Stimulated activated memory B cell treated with anti-CD40 and anti-IgM and Interleukin-4, amounts not matched to agents 10 μg/mL and 1 μg/mL and 100 μg/mL, for 72 hours (primary cell): ENCODE results near the gene AMPD3.
A peak's percentile ranks its signal among the peaks of the same experiment; 100 is the strongest.

Experiments used
- ATAC-seq: fragments of 150-1000 bp; cut with Tn5 transposase; 2 replicates; pipeline ENCODE4 v1.10.0; 2021
- H3K27ac Mint-ChIP-seq: one replicate; pipeline ENCODE4 v1.8.0; 2022; ENCODE audit warnings: mild to moderate bottlenecking, mixed read lengths
- H3K27me3 Mint-ChIP-seq: one replicate; pipeline ENCODE4 v1.8.0; 2022; ENCODE audit warnings: mixed read lengths
- H3K36me3 Mint-ChIP-seq: one replicate; pipeline ENCODE4 v1.8.0; 2022; ENCODE audit warnings: mixed read lengths
- H3K4me1 Mint-ChIP-seq: one replicate; pipeline ENCODE4 v1.8.0; 2022; ENCODE audit warnings: mixed read lengths
- H3K4me3 Mint-ChIP-seq: one replicate; pipeline ENCODE4 v1.8.0; 2022; ENCODE audit warnings: mild to moderate bottlenecking, moderate library complexity, mixed read lengths
- H3K9me3 Mint-ChIP-seq: one replicate; pipeline ENCODE4 v1.8.0; 2022; ENCODE audit warnings: mixed read lengths

AMPD3 gene

DNA sequence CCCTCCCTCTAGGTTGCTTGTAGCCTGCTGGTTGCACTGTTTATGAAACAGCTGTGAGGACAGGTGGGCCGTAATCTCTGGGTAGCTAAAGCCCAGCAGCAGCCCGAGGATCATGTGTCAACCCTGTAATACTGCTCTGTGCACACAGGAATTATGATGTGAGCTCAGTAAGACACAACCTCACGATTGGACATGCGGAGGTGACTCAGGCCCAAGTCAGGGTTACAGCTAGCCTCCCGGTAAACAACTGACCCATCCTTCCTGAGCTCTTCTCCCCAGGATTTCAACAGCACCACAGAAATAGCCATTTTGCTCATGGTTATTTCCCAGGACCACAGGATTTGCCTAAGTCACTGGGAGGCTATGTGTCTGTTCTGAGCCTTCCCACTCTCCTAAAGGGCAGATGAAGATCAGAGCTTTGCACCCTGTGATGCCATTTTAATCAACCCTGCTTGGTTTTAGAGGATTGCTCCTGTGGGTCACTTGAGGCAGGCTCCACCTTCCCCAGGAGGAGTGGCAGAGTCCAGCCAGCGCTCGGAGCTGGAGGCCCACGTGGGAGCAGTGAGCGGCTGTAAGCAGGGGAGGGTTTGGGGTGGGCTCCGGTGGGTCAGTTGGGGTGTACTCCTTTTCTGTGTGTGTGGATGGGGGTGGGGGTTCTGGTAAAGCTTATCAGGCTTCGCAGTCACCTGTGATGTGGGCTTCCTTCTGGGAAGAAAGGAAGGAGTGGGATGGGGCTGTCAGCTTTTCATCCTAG is at the start of gene AMPD3:
AMPD3 (plus strand) TSS at position 387 of the 754 bp plus-strand sequence. CDS start 6,256 bp downstream, outside the sequence.
- ATAC-seq: peak; percentile 50
- no peaks in the 10 kb centered on the region for H3K9me3 Mint-ChIP-seq

DNA sequence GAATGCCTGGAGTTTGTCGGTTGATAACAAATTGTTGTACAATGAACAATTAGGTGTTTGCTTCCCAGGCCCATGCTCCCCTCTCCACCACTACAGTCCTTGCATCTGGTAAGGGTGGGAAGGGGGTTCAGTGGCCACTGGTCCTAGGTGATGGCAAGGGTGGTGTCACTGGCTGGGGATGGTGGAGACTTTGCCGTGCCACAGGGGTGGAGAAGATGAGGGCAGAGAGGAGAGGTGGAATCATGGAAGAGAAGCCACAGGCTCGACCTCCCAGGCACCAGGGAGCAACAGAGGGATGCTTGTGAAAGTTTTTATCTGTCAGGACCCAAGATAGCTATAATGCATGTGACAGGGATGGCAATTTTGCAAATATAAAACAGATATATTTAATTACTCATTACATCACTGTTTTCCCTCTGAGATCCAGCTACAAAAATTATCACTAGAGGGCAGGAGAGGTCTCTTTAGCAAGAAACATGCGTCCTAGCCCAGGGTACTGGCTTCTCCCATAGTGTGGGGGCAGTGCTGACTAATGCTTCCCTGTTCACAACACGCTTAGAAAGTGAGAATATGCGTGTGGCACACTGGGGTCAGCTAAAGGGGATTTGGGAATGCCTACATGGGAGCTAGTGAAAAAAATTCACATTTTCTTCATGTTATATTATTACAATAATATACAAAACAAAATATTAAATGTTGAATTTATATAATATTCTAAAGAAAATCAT is 49.0 kb upstream of the AMPD3 start:
- peak; percentile 79 for ATAC-seq
- no peaks in the 10 kb centered on the region for H3K9me3 Mint-ChIP-seq
- no peaks in the 10 kb centered on the region for H3K36me3 Mint-ChIP-seq
- H3K4me3 Mint-ChIP-seq: no peak overlapping the region
- peaks cover 23% of the 10 kb centered on the region for H3K4me1 Mint-ChIP-seq
- no peak overlapping the region for H3K27ac Mint-ChIP-seq
- H3K27me3 Mint-ChIP-seq: no peaks in the 10 kb centered on the region

More for the DNA sequence above, at the start of gene AMPD3:
- H3K4me3 Mint-ChIP-seq: peak within 1 kb of the TSS; percentile 93
- H3K36me3 Mint-ChIP-seq: no peaks in the 10 kb centered on the region
- no peaks in the 10 kb centered on the region for H3K27me3 Mint-ChIP-seq
- H3K27ac Mint-ChIP-seq: peak within 1 kb of the TSS; percentile 95
- H3K4me1 Mint-ChIP-seq: peaks cover 81% of the 10 kb centered on the region

DNA sequence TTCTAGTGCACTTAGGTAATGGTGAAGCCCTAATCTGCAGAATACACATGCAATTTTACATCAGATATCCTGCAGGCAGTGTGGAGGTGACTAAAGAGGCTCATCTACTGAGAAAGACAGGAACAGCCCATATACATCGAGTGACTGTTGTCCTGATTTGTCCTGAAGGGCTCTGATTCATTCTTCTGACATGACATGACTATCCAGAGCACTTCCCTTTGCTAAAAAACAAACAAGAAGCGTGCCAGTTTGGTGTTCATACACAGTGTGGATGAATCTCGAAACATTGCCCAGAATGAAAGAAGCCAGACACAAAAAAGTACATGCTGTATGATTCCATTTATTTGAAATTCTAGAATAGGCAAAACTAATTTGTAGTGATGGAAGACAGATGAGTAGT is 48.0 kb upstream of the AMPD3 start:
- no peaks in the 10 kb centered on the region for H3K9me3 Mint-ChIP-seq
- peaks cover 14% of the 10 kb centered on the region for H3K4me1 Mint-ChIP-seq
- no peaks in the 10 kb centered on the region for H3K27me3 Mint-ChIP-seq
- no peak overlapping the region for H3K4me3 Mint-ChIP-seq
- H3K27ac Mint-ChIP-seq: no peak overlapping the region
- ATAC-seq: no peak
- H3K36me3 Mint-ChIP-seq: no peaks in the 10 kb centered on the region

DNA sequence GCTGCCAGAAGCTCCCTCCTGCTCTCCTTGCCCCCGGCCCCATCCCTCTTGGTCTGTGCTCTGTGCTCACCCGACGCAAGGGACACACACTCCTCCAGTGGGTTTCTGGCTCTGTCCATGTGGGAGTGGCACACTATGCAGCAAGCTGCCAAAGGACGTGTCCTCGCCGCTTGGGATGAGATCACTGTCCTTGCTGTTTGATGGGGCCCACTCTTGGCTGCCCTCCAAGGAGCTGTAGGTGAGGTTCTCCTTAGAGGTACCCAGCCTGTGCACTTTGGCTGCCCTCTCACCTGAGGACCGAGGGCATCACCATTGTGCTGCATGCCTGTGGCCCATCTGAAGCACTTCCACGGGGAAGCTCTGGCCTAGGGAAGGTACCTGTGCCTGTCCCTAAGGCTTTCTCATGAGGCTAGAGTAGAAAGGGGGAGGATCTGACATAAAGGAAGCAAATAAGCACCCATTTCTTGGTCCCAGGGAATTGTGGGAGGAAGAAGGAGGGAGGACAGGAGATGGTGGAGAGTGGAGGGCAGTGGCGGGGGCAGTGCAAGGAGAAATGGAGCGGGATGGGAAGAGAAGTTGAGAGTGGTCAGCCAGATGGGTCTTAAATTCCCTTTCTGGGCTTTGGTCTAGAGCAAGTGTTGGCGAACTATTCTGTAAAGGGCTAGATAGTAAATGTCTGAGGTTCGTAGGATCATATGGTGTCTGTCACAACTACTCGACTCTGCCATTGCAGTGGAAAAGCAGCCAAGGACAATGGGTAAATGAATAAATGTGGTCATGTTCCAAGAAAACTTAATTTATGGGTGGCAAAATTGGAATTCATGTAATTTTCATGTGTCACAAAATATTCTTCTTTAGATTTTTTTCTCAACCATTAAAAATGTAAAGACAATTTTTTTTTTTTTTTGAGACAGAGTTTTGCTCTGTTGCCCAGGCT is 47.0 kb upstream of the AMPD3 start:
- H3K4me3 Mint-ChIP-seq: no peak overlapping the region
- ATAC-seq: no peak
- H3K36me3 Mint-ChIP-seq: no peaks in the 10 kb centered on the region
- no peaks in the 10 kb centered on the region for H3K9me3 Mint-ChIP-seq
- no peaks in the 10 kb centered on the region for H3K27me3 Mint-ChIP-seq
- no peak overlapping the region for H3K27ac Mint-ChIP-seq
- H3K4me1 Mint-ChIP-seq: peaks cover 15% of the 10 kb centered on the region

DNA sequence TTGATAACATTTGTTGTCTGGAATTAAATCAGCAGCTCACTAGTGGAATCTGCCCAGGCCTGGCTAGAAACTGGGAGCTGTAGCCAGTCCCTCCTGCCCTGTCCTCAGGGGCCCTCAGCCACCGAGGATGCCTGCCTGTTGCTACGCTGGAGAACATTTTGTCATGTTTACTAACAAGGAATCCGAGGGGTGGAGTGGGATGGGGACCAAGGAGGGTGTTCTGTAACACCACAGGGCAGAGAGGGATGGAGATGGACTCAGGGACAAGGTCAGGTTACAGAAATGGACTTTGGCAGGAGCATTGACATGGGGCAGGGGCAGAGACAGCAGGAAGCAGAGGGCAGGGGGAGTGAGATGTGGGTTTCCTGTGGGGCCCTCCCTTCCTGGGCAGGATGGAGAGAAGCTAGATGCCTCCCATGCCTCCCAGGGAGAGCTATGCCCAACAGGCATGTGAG is 45.8 kb upstream of the AMPD3 start:
- no peaks in the 10 kb centered on the region for H3K27me3 Mint-ChIP-seq
- no peak for ATAC-seq
- H3K36me3 Mint-ChIP-seq: no peaks in the 10 kb centered on the region
- H3K4me1 Mint-ChIP-seq: peaks cover 27% of the 10 kb centered on the region
- H3K27ac Mint-ChIP-seq: no peak overlapping the region
- no peaks in the 10 kb centered on the region for H3K9me3 Mint-ChIP-seq
- H3K4me3 Mint-ChIP-seq: no peak overlapping the region

DNA sequence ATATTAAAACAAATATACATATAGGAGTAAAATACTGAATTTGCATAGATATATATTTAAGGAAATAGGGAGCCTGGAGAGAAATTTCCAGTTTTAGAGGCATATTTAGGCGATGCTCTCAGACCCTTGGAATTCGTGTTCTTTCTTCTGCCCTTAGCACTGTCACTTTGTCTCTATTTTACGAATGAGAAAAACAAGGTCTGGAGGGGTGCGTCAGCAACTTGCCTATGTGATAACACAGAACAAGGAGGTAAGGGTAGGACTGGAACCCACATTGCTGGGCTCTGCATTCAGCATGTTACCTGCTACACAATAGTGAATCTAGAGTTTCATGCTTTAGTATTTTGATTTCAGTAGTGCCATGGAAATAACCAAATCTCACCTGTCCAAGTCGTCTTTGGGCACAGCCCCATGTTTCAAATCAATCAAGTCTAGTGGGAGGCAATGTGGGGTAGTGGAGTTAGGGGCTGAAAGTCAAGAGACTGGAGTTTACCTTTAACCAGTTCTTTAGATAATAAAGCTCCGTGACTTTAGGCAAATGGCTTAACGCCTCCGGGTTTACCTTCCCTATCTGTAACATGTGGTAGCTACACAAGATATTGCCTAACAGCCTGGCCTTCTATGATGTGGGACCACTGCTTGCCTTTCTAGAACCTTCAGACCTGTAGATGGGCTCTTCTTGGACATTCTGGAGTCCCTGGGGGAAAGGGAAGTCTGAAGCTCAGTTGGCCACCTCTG is 44.8 kb upstream of the AMPD3 start:
- no peaks in the 10 kb centered on the region for H3K9me3 Mint-ChIP-seq
- H3K4me1 Mint-ChIP-seq: peaks cover 37% of the 10 kb centered on the region
- no peak for ATAC-seq
- H3K4me3 Mint-ChIP-seq: no peak overlapping the region
- no peak overlapping the region for H3K27ac Mint-ChIP-seq
- H3K36me3 Mint-ChIP-seq: no peaks in the 10 kb centered on the region
- no peaks in the 10 kb centered on the region for H3K27me3 Mint-ChIP-seq

DNA sequence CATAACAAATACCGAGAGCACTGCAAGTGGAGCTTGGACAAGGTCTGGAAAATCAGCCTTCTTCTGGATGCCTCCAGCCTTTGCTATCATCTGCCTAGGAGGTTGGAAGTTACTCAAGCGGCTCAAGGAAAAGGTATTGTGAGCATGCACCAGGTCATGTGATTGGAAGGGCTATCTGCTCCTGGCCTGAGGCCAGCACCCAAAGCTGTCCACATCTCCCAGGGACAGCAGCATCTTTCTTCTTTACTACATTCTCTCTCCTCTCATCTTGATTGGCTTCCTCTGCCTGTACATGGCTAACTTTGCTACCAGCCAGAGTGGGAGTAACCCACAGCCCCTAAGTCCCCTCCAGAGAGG is 44.2 kb upstream of the AMPD3 start:
- H3K4me3 Mint-ChIP-seq: no peak overlapping the region
- H3K27me3 Mint-ChIP-seq: no peaks in the 10 kb centered on the region
- no peak overlapping the region for H3K27ac Mint-ChIP-seq
- ATAC-seq: no peak
- H3K4me1 Mint-ChIP-seq: peaks cover 34% of the 10 kb centered on the region
- H3K9me3 Mint-ChIP-seq: no peaks in the 10 kb centered on the region
- H3K36me3 Mint-ChIP-seq: no peaks in the 10 kb centered on the region

DNA sequence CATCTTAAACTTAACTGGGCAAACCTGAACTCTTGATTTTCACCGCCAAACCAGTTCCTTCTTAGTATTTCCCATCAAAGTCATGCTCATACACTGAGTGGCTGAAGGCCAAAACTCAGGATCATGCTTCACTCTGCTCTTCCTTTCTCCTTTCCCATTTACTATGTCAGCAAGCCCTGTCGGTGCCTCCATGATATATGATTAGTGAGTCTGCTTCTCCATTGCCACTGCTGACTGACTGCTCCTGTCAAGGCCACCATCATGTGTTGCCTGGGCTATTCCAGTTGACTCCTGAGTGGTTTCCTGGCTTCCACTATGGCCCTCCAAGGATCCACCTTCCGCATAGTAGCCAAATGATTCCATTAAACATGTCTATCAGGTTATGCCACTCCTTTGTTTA is 42.8 kb upstream of the AMPD3 start:
- no peak overlapping the region for H3K4me3 Mint-ChIP-seq
- H3K9me3 Mint-ChIP-seq: no peaks in the 10 kb centered on the region
- no peak for ATAC-seq
- peaks cover 30% of the 10 kb centered on the region for H3K4me1 Mint-ChIP-seq
- H3K27ac Mint-ChIP-seq: no peak overlapping the region
- H3K27me3 Mint-ChIP-seq: no peaks in the 10 kb centered on the region
- H3K36me3 Mint-ChIP-seq: no peaks in the 10 kb centered on the region

DNA sequence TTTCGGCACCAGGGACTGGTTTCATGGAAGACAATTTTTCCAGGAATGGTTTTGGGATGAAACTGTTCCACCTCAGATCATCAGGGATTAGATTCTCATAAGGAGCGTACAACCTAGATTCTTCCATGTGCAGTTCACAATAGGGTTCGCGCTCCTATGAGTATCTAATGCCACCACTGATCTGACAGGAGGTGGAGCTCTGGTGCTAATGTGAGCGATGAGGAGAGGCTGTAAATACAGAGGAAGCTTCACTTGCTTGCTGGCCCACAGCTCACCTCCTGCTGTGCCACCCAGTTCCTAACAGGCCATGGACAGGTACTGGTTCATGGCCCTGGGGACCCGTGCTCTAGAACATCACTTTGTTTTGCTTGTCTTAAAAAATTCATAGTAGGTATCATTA is 41.8 kb upstream of the AMPD3 start:
- no peaks in the 10 kb centered on the region for H3K36me3 Mint-ChIP-seq

DNA sequence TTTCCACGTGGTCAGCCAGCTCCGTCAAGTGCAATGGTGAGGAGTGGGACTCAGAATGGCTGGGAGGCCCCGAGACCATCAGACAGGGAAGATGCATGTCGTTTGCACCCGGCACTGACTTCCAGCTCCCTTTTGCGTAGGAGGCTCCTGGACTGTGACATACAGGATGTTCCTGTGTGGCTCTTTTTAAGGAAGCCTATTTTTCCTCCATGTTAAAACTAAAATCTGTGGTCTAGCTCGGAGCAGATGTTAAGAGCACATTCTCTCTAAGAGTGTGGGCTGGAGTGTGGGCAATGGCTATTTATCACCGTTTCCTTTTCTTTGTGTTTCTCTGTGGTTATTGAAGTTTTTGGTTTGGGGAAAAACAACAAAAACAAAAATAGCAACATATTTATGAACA is 40.9 kb upstream of the AMPD3 start:
- ATAC-seq: no peak
- Mint-ChIP-seq H3K27me3 (no peaks in the 10 kb centered on the region), H3K4me1 (peaks cover 28% of the 10 kb centered on the region), H3K36me3 (no peaks in the 10 kb centered on the region), H3K27ac (peak overlapping the region; percentile 67), H3K4me3 (no peak overlapping the region), H3K9me3 (no peaks in the 10 kb centered on the region)

More for the DNA sequence above, 41.8 kb upstream of the AMPD3 start:
- Mint-ChIP-seq H3K27me3 (no peaks in the 10 kb centered on the region), H3K9me3 (no peaks in the 10 kb centered on the region), H3K4me1 (peaks cover 30% of the 10 kb centered on the region), H3K27ac (peak overlapping the region; percentile 67), H3K4me3 (no peak overlapping the region)
- peak; percentile 86 for ATAC-seq

DNA sequence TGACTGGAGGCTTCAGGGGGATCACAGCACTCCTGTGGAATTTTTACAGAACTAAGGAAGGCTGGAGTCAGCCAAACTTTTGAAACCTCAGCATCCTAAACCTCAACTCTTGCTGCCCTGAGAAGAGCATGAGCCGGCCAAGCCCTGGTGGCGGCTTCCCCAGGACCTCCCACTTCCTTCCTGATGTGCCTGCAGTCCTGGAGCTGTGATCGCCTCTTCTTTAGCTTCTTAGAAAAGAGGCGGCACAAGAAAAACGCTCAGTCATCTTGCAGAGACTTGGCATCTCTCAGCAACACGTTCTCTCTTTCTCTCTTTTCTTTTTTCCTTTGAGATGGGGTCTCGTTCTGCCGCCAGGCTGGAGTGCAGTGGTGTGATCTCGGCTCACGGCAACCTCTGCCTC is 40.4 kb upstream of the AMPD3 start:
- no peaks in the 10 kb centered on the region for H3K36me3 Mint-ChIP-seq
- no peak overlapping the region for H3K4me3 Mint-ChIP-seq
- H3K27me3 Mint-ChIP-seq: no peaks in the 10 kb centered on the region
- no peak for ATAC-seq
- no peaks in the 10 kb centered on the region for H3K9me3 Mint-ChIP-seq
- peaks cover 24% of the 10 kb centered on the region for H3K4me1 Mint-ChIP-seq
- H3K27ac Mint-ChIP-seq: peak overlapping the region; percentile 67

DNA sequence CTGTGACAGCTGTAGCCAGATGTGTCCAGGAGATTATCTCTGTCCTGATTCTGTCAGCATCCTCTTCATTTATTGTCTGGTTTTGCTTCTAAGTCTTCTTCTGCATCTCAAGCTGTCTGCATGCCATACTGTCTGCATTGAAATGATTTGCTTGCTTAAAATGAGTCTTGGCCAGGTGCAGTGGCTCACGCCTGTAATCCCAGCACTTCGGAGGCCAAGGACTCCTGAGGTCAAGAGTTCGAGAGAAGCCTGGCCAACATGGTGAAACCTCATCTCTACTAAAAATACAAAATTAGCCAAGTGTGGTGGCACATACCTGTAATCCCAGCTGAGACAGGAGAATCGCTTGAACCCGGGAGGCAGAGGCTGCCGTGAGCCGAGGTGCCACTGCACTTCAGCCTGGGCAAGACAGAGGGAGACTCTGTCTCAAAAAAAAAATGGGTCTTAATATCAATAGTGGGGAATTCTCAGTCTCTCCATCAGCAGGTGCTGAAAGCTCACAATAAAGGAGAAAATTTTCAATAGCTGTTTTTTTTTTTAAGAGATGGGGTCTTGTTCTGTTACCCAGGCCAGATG is 39.2 kb upstream of the AMPD3 start:
- Mint-ChIP-seq H3K27me3 (no peaks in the 10 kb centered on the region), H3K4me3 (no peak overlapping the region), H3K27ac (no peak overlapping the region), H3K36me3 (no peaks in the 10 kb centered on the region), H3K4me1 (peaks cover 24% of the 10 kb centered on the region), H3K9me3 (no peaks in the 10 kb centered on the region)
- ATAC-seq: no peak

DNA sequence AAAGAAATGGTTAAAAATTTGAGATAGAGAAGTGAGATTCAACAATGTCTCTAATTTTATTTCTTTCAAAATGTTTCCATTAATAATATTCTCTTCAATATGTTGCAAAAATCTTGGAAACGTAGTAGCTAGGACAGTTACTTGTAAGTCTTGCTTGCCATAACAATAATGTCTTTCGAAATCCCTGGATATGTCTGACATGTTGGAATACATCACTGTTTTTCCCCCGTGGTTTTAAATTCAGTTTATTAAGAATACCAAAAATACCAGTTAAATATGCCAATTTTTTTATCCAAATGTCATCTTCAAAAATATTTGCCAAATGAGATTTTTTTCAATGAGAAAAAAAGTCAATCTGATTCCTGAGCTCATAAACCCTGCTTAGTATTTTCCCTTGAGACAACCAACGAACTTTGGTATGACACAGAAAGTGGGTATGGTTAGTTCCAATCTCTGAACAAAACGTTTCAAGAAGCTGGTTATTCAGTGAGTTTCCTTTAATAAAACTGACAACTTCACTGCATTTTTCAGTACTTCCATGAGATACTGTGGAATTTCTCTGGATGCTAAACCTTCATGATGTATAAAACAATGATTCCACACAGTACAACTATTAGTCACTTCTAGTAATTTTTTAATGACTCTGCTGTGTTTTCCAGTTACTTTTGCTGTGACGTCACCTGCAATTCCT is 36.7 kb upstream of the AMPD3 start:
- peaks cover 6% of the 10 kb centered on the region for H3K9me3 Mint-ChIP-seq
- H3K27me3 Mint-ChIP-seq: no peaks in the 10 kb centered on the region
- no peak overlapping the region for H3K27ac Mint-ChIP-seq
- peaks cover 18% of the 10 kb centered on the region for H3K4me1 Mint-ChIP-seq
- H3K36me3 Mint-ChIP-seq: no peaks in the 10 kb centered on the region
- ATAC-seq: no peak
- H3K4me3 Mint-ChIP-seq: no peak overlapping the region

DNA sequence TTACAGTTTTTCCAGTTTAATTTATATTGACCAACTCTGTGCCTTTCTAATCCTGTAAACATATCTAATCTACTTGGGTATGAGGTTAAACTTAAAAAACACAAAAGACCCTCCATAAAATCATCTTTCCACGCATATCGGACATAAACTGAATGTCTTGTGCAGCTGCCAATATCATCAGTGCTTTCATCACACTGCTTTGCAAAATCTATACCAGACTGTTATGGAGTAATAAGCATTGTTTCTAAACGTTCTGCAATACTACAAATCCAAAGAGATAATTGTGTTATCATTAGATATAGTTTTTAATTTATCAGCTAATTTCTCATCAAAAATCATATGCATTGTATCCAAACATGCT is 36.1 kb upstream of the AMPD3 start:
- no peak overlapping the region for H3K27ac Mint-ChIP-seq
- no peak for ATAC-seq
- peaks cover 13% of the 10 kb centered on the region for H3K4me1 Mint-ChIP-seq
- H3K27me3 Mint-ChIP-seq: no peaks in the 10 kb centered on the region
- H3K4me3 Mint-ChIP-seq: no peak overlapping the region
- H3K36me3 Mint-ChIP-seq: no peaks in the 10 kb centered on the region
- H3K9me3 Mint-ChIP-seq: peaks cover 7% of the 10 kb centered on the region
